ENCODE results near the gene ABCD1. TPM values are rescaled to one million over a fixed set of nuclear protein-coding genes. Genes with fewer than 3 reads are reported as not detected.
"Not testable (repeated sequence)": the region's sequence is repeated elsewhere in the genome, so short reads cannot be mapped to it uniquely, and the experiment has no call there.

The ABCD1 gene
- polyA plus RNA-seq, 1 donor from 2014 or later, result 3.6 TPM

GRCh38 chrX:153691032-153691827, 33.4 kb upstream of the ABCD1 start:
- not testable (repeated sequence) for H3K9me3 Mint-ChIP-seq, H3K36me3 Mint-ChIP-seq, H3K4me1 Mint-ChIP-seq, H3K27ac Mint-ChIP-seq, H3K27me3 Mint-ChIP-seq, H3K4me3 Mint-ChIP-seq

DNA sequence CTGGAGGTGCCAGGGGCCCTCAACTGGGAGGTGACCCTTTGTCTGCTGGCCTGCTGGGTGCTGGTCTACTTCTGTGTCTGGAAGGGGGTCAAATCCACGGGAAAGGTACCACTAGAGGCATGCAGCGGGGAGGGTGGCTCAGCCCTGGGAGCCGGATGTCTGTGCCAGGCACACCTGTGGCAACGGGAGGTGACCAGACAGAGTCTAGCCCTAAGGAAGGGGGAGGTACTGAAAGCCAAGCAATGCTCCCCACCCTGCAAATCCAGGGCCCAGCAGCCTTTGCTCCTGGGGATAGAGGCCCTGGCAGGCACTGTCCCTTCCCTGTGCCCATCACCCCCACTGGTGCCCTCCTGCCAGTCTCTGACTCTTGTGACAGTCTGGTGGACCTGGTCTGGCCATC, 32.7 kb upstream of the ABCD1 start:
- H3K27me3 Mint-ChIP-seq, result peaks cover 5% of the 10 kb centered on the region
- H3K4me1 Mint-ChIP-seq, result no peaks in the 10 kb centered on the region
- no peak overlapping the region for H3K27ac Mint-ChIP-seq
- no peaks in the 10 kb centered on the region for H3K9me3 Mint-ChIP-seq
- H3K36me3 Mint-ChIP-seq, result no peaks in the 10 kb centered on the region
- no peak overlapping the region for H3K4me3 Mint-ChIP-seq

- no peaks in the 10 kb centered on the region for H3K36me3 Mint-ChIP-seq
- no peak overlapping the region for H3K27ac Mint-ChIP-seq
- H3K27me3 Mint-ChIP-seq, result peaks cover 5% of the 10 kb centered on the region
- H3K4me3 Mint-ChIP-seq, result no peak overlapping the region
- no peaks in the 10 kb centered on the region for H3K9me3 Mint-ChIP-seq
- no peaks in the 10 kb centered on the region for H3K4me1 Mint-ChIP-seq
Observed at GRCh38 chrX:153692611-153693156, 32.0 kb upstream of the ABCD1 start.

- no peaks in the 10 kb centered on the region for H3K9me3 Mint-ChIP-seq
- no peak overlapping the region for H3K4me3 Mint-ChIP-seq
- no peak overlapping the region for H3K27ac Mint-ChIP-seq
- no peaks in the 10 kb centered on the region for H3K4me1 Mint-ChIP-seq
- H3K27me3 Mint-ChIP-seq, result peaks cover 5% of the 10 kb centered on the region
- no peaks in the 10 kb centered on the region for H3K36me3 Mint-ChIP-seq
Observed at GRCh38 chrX:153693216-153694086, 31.2 kb upstream of the ABCD1 start.

- not testable (repeated sequence) for H3K4me1 Mint-ChIP-seq, H3K4me3 Mint-ChIP-seq, H3K36me3 Mint-ChIP-seq, H3K27me3 Mint-ChIP-seq, H3K9me3 Mint-ChIP-seq
- peak overlapping the region in 1 of 3 donors; percentile 80 for H3K27ac Mint-ChIP-seq
Observed at GRCh38 chrX:153694256-153694655, 30.4 kb upstream of the ABCD1 start.

GRCh38 chrX:153694687-153695270, 29.9 kb upstream of the ABCD1 start:
- Mint-ChIP-seq H3K27me3 (peaks cover 7% of the 10 kb centered on the region), H3K4me1 (no peaks in the 10 kb centered on the region), H3K4me3 (peak overlapping the region in 1 of 4 donors; percentile 28), H3K27ac (no peak overlapping the region), H3K9me3 (no peaks in the 10 kb centered on the region), H3K36me3 (no peaks in the 10 kb centered on the region)

DNA sequence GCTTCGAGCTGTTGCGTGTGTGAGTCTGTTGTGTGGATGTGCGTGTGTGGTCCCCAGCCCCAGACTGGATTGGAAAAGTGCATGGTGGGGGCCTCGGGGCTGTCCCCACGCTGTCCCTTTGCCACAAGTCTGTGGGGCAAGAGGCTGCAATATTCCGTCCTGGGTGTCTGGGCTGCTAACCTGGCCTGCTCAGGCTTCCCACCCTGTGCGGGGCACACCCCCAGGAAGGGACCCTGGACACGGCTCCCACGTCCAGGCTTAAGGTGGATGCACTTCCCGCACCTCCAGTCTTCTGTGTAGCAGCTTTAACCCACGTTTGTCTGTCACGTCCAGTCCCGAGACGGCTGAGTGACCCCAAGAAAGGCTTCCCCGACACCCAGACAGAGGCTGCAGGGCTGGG, 28.6 kb upstream of the ABCD1 start:
- no peaks in the 10 kb centered on the region for H3K36me3 Mint-ChIP-seq
- no peak overlapping the region for H3K4me3 Mint-ChIP-seq
- H3K27ac Mint-ChIP-seq, result no peak overlapping the region
- H3K9me3 Mint-ChIP-seq, result no peaks in the 10 kb centered on the region
- peaks cover 9% of the 10 kb centered on the region for H3K27me3 Mint-ChIP-seq
- H3K4me1 Mint-ChIP-seq, result no peaks in the 10 kb centered on the region

GRCh38 chrX:153696538-153696937, 28.1 kb upstream of the ABCD1 start:
- H3K27ac Mint-ChIP-seq, H3K36me3 Mint-ChIP-seq, H3K4me3 Mint-ChIP-seq, H3K9me3 Mint-ChIP-seq, H3K4me1 Mint-ChIP-seq, H3K27me3 Mint-ChIP-seq: not testable (repeated sequence)

GRCh38 chrX:153696986-153697722, 27.5 kb upstream of the ABCD1 start:
- not testable (repeated sequence) for H3K36me3 Mint-ChIP-seq

DNA sequence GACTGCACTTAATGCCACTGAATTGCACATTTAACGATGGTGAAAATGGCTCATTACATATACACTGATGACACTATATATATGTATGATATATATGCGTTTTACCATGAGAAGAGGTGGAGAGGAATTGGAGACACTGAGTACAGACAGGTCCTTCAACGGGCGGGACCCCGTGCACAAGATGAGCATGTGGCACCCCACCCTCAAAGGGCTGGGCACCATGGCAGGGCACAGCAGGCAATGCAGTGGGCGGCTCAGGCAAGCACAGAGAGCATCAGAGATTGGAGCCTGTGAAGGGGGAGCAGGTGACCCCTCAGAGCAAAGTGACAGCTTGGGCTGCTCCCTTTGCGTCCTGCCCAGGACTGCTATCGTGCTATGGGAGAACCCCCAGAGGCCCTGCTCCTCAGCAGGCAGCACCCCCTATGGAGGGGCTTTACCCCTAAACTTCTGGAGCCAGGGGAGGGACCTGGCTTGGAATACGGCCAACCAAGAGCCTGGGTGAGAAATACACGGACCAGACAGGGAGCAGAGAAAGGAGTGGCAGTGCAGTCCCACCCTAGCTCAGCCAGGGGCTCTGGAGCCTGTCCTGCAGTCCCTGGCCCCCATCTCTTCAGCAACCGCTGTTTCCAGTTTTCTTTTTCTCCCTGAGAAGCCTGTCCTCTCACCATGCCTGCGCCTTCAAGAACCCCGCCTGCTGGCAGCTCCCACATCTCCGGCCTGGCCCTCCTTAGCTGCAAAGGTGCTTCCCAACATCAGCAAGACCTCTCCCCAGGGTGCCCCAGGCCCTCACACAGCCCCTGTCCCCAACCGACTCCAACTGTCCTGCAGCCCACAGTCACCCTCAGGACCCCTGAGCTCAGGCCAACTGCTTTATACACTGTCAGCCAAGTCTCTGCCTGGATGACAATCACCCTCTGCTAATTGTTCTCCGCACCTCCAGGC, 26.5 kb upstream of the ABCD1 start:
- Mint-ChIP-seq H3K27me3 (peaks cover 9% of the 10 kb centered on the region), H3K9me3 (no peaks in the 10 kb centered on the region), H3K27ac (no peak overlapping the region), H3K4me1 (no peaks in the 10 kb centered on the region), H3K36me3 (no peaks in the 10 kb centered on the region), H3K4me3 (peak overlapping the region in 1 of 4 donors; percentile 41)

More at GRCh38 chrX:153696986-153697722, 27.5 kb upstream of the ABCD1 start:
- not testable (repeated sequence) for H3K9me3 Mint-ChIP-seq, H3K4me3 Mint-ChIP-seq, H3K27me3 Mint-ChIP-seq, H3K4me1 Mint-ChIP-seq
- peak overlapping the region in 1 of 3 donors; percentile 50 for H3K27ac Mint-ChIP-seq

DNA sequence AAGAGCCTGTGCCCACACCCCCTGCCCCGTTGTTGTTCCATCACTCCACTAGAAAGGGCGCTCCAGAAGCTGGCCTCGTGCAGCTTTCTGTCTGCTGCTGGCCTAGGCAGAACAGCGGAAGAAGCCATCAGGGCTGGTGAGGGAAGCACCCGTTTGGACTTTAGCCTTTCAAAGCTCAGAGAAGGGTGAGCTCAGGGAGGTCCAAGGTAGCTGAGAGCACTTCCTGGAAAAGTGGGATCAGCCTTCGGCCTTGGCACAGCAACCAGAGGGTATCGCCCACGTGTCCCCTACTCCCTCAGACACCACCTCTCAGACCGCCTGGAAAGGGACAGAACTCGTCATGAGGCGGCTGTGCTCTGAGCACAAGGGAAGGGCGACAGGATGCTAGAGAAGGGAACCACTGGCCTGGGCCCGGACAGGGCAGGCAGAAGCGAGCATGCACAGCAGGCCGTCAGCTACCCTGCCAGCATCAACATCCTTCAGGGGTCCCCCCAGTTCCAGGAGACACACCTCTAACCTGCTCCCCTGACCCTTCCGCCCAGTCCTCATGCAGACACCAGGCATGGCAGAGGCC, 25.4 kb upstream of the ABCD1 start:
- not testable (repeated sequence) for H3K36me3 Mint-ChIP-seq, H3K4me3 Mint-ChIP-seq, H3K4me1 Mint-ChIP-seq, H3K27me3 Mint-ChIP-seq, H3K9me3 Mint-ChIP-seq
- H3K27ac Mint-ChIP-seq, result peak overlapping the region in 1 of 3 donors; percentile 27

DNA sequence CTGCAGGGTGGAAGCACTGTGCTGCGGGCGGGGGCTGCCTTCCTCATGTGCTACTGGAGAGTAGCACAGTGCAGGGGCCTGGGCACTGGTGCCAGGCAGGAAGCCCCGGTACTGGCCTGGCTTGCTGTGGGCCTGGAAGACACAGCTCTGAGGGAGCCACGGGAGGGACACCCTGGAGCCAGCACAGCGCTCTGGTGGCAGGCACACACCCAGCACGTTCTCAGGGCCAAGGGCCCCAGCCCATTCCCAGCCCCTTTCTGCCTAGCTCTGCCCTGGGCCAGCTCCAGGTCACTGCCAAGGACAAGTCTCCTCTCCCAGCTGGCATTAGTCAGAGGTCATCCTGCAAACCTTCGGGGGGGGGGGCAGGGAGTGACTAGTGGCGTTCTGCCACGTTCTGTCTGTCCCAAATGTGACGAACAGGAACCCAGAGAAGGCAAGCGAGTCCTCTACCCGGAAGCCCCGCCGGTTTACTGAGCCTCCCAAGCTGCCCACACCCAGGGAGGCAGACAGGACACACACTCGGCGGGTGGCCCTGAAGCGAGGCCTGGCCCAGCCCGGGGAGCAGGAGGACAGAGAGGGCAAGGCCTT, 24.8 kb upstream of the ABCD1 start:
- not testable (repeated sequence) for H3K27ac Mint-ChIP-seq, H3K4me3 Mint-ChIP-seq, H3K4me1 Mint-ChIP-seq

GRCh38 chrX:153700376-153700945, 24.2 kb upstream of the ABCD1 start:
- H3K9me3 Mint-ChIP-seq, result no peaks in the 10 kb centered on the region
- H3K36me3 Mint-ChIP-seq, result no peaks in the 10 kb centered on the region

More for the DNA sequence above, 24.8 kb upstream of the ABCD1 start:
- not testable (repeated sequence) for H3K9me3 Mint-ChIP-seq, H3K27me3 Mint-ChIP-seq, H3K36me3 Mint-ChIP-seq

More at GRCh38 chrX:153700376-153700945, 24.2 kb upstream of the ABCD1 start:
- H3K27me3 Mint-ChIP-seq, result peaks cover 3% of the 10 kb centered on the region
- H3K27ac Mint-ChIP-seq, result no peak overlapping the region
- H3K4me1 Mint-ChIP-seq, result no peaks in the 10 kb centered on the region
- H3K4me3 Mint-ChIP-seq, result no peak overlapping the region
